Body of pancreas (tissue), 4 donors: ENCODE data around the gene IL4R. TPM values are rescaled to one million over a fixed set of nuclear protein-coding genes. Genes with fewer than 3 reads are reported as not detected.
"Not testable (repeated sequence)": the region's sequence is repeated elsewhere in the genome, so short reads cannot be mapped to it uniquely, and the experiment has no call there.

Source experiments
- ATAC-seq: fragments of 150-250 bp; one replicate; pipeline ENCODE4 v1.9.1; 2016
- DNase-seq, 4 donors: peaks; one replicate each; pipeline ENCODE4 v3.0.0-alpha.2; 2019
- H3K27ac ChIP-seq, 4 donors: fragments of 200-600 bp; sonication (generic); 1 replicate in 3 of 4; 2 replicates in 1 of 4; pipeline versions ENCODE4 v1.5.1 to v1.6.1; 2016 to 2019; ENCODE audit warnings: mild to moderate bottlenecking in 1 of 4, mixed read lengths in 1 of 4, moderate library complexity in 1 of 4
- H3K27me3 ChIP-seq, 2 donors: fragments of 200-600 bp; sonication (generic); one replicate each; pipeline ENCODE4 v1.6.0; 2016; ENCODE audit warnings: mild to moderate bottlenecking in 1 of 2
- H3K36me3 ChIP-seq, 2 donors: fragments of 200-600 bp; sonication (generic); replicated peaks in 1 of 2; 2 replicates each; pipeline ENCODE4 v1.5.1; 2016; ENCODE audit warnings: low read depth in 2 of 2; ENCODE audit not compliant: insufficient read depth in 1 of 2
- H3K4me1 ChIP-seq: fragments of 200-600 bp; sonication (generic); one replicate; pipeline ENCODE4 v1.6.0; 2016
- H3K4me3 ChIP-seq, 2 donors: fragments of 200-600 bp; sonication (generic); 1 replicate in 1 of 2; 2 replicates in 1 of 2; pipeline ENCODE4 v1.5.1; 2016 to 2019
- H3K9me3 ChIP-seq, 3 donors: fragments of 200-600 bp; sonication (generic); 1 replicate in 2 of 3; 2 replicates in 1 of 3; pipeline ENCODE4 v1.5.1; 2016
- CTCF ChIP-seq, 7 experiments: fragments of 450-650 bp in 4 of 7; fragments of 200-600 bp in 3 of 7; sonication (generic) in 3 of 7; IDR thresholded peaks; one replicate each; pipeline ENCODE4 v1.5.1; 2016 to 2019; ENCODE audit warnings: antibody characterized with exemption in 7 of 7
- POLR2A ChIP-seq, 3 donors: fragments of 450-650 bp; IDR thresholded peaks; one replicate each; pipeline ENCODE4 v1.6.1; 2016; ENCODE audit warnings: antibody characterized with exemption in 3 of 3, mild to moderate bottlenecking in 2 of 3
- WGBS, 2 donors: methylation state at CpG; one replicate each; pipeline ENCODE4 v1.1.5; 2017; 5-methylcytosine and 5-hydroxymethylcytosine counted together
- intact Hi-C: fragments of 100-400 bp; cut with DNase I; formaldehyde crosslinking; loops from one replicate; pipeline ENCODE4 v1.15.1; 2023
- total RNA-seq, 2 donors: library from RNA; depleted of rRNA; stranded (reverse); fragments of >200 nt; gene quantifications; one replicate each; pipeline ENCODE4 v1.1.0, GENCODE V29; 2016

Gene IL4R
- total RNA-seq, 2 donors from 2014 or later, result 29.7 to 236 TPM

- ATAC-seq (peak; percentile 100), DNase-seq (peak; percentile 97 to 99 (median 98))
- Histone ChIP-seq H3K9me3 (no peaks in the 10 kb centered on the region), H3K27me3 (no peaks in the 10 kb centered on the region), H3K4me3 (peak within 1 kb of the TSS; percentile 70 to 74), H3K4me1 (peaks cover 23% of the 10 kb centered on the region), H3K27ac (peak within 1 kb of the TSS; percentile 48 to 83 (median 70)), H3K36me3 (no peaks in the 10 kb centered on the region)
- peak in 4 of 7 experiments; percentile 32 to 45 (median 37) for TF ChIP-seq CTCF (IDR thresholded peaks at IDR 0.05)
- TF ChIP-seq POLR2A (IDR thresholded peaks at IDR 0.05), result peak; percentile 24 to 78 (median 72)
- intact Hi-C loops, result no loop called here
- WGBS, 2 donors, result 5 to 6% methylated on average over 50 to 58 of the region's 58 CpGs
Observed at GRCh38 chr16:27268376-27269299, 45.1 kb upstream of the IL4R start, which contains the start of gene NSMCE1. TSS of gene NSMCE1 (minus strand) at chr16:27268772. CDS start at chr16:27257570, 11,202 bp downstream.

- ATAC-seq (no peak), DNase-seq (no peak)
- Histone ChIP-seq H3K27me3 (no peaks in the 10 kb centered on the region), H3K4me1 (peaks cover 23% of the 10 kb centered on the region), H3K9me3 (no peaks in the 10 kb centered on the region), H3K27ac (peak overlapping the region in 1 of 4 donors; percentile 60), H3K36me3 (no peaks in the 10 kb centered on the region), H3K4me3 (peak overlapping the region in 1 of 2 donors; percentile 70)
- TF ChIP-seq POLR2A (IDR thresholded peaks at IDR 0.05), result no peak
- 64 to 65% methylated on average over 9 of the region's 9 CpGs for WGBS, 2 donors
- intact Hi-C loops, result no loop called here
Observed at GRCh38 chr16:27269300-27270150, 44.2 kb upstream of the IL4R start.

- intact Hi-C loops, result no loop called here
- peaks cover 23% of the 10 kb centered on the region for H3K4me1 ChIP-seq
- no peak for TF ChIP-seq POLR2A (IDR thresholded peaks at IDR 0.05)
- no peak for TF ChIP-seq CTCF (IDR thresholded peaks at IDR 0.05)
- H3K36me3 ChIP-seq, result no peaks in the 10 kb centered on the region
- no peak overlapping the region for H3K27ac ChIP-seq
- WGBS, 2 donors, result 91 to 96% methylated on average over 4 of the region's 4 CpGs
- ATAC-seq (no peak), DNase-seq (no peak)
- no peak overlapping the region for H3K4me3 ChIP-seq
- no peaks in the 10 kb centered on the region for H3K9me3 ChIP-seq
- no peaks in the 10 kb centered on the region for H3K27me3 ChIP-seq
Observed at GRCh38 chr16:27270349-27270748, 43.4 kb upstream of the IL4R start.

- no peaks in the 10 kb centered on the region for H3K27me3 ChIP-seq
Observed at GRCh38 chr16:27272076-27272475, 41.7 kb upstream of the IL4R start.

GRCh38 chr16:27272697-27273096 lies 41.1 kb upstream of the IL4R start:
- H3K36me3 ChIP-seq, ATAC-seq, intact Hi-C loops, DNase-seq, H3K9me3 ChIP-seq, H3K4me3 ChIP-seq, H3K27ac ChIP-seq, H3K27me3 ChIP-seq: not testable (repeated sequence)
- peaks cover 18% of the 10 kb centered on the region for H3K4me1 ChIP-seq
- WGBS, 2 donors, result 96 to 98% methylated on average over 7 of the region's 7 CpGs

More at GRCh38 chr16:27272076-27272475, 41.7 kb upstream of the IL4R start:
- Histone ChIP-seq H3K4me1 (peaks cover 23% of the 10 kb centered on the region), H3K27ac (no peak overlapping the region), H3K4me3 (no peak overlapping the region), H3K9me3 (no peaks in the 10 kb centered on the region), H3K36me3 (no peaks in the 10 kb centered on the region)
- no peak for ATAC-seq
- TF ChIP-seq CTCF (IDR thresholded peaks at IDR 0.05), result no peak
- TF ChIP-seq POLR2A (IDR thresholded peaks at IDR 0.05), result no peak
- intact Hi-C loops, result no loop called here
- no peak for DNase-seq
- WGBS, 2 donors, result 86 to 93% methylated on average over 4 of the region's 4 CpGs
